AML-193 (cell line): ENCODE results near the gene APBA2.

ENCODE experiments used
- DNase-seq, 2 experiments: peaks; one replicate each; lab custom pipeline; 2025; lab: John Stamatoyannopoulos, UW

APBA2 gene

GRCh38 chr15:29119847-29120246, 234.1 kb downstream of the APBA2 start:
- no peak for DNase-seq

- DNase-seq, result no peak
These were observed 235.0 kb downstream of the APBA2 start for GRCh38 chr15:29120593-29121368.

GRCh38 chr15:29121369-29121656, 235.5 kb downstream of the APBA2 start:
- no peak for DNase-seq

- no peak for DNase-seq
These were observed 236.1 kb downstream of the APBA2 start for GRCh38 chr15:29121907-29122306.

- DNase-seq, result no peak
These were observed 236.7 kb downstream of the APBA2 start for GRCh38 chr15:29122506-29122905.

GRCh38 chr15:29123171-29123570, 237.4 kb downstream of the APBA2 start:
- DNase-seq, result no peak

- no peak for DNase-seq
These were observed 238.2 kb downstream of the APBA2 start for GRCh38 chr15:29123991-29124390.

GRCh38 chr15:29124581-29125381, 239.0 kb downstream of the APBA2 start:
- no peak for DNase-seq

GRCh38 chr15:29125382-29126207, 239.8 kb downstream of the APBA2 start:
- DNase-seq, result no peak

- no peak for DNase-seq
These were observed 240.4 kb downstream of the APBA2 start for GRCh38 chr15:29126208-29126536.

GRCh38 chr15:29126821-29127461, 241.2 kb downstream of the APBA2 start:
- DNase-seq, result no peak

- DNase-seq, result no peak
These were observed 242.0 kb downstream of the APBA2 start for GRCh38 chr15:29127506-29128430.

GRCh38 chr15:29128671-29129070, 242.9 kb downstream of the APBA2 start:
- DNase-seq, result no peak

- DNase-seq, result no peak
These were observed 243.4 kb downstream of the APBA2 start for GRCh38 chr15:29129221-29129620.

- no peak for DNase-seq
These were observed 244.2 kb downstream of the APBA2 start for GRCh38 chr15:29129926-29130325.

GRCh38 chr15:29130476-29130875, 244.7 kb downstream of the APBA2 start:
- no peak for DNase-seq

- DNase-seq, result no peak
These were observed 245.4 kb downstream of the APBA2 start for GRCh38 chr15:29130951-29131839.

- DNase-seq, result no peak
These were observed 246.2 kb downstream of the APBA2 start for GRCh38 chr15:29131840-29132420.

- DNase-seq, result no peak
These were observed 247.0 kb downstream of the APBA2 start for GRCh38 chr15:29132735-29133181.

- no peak for DNase-seq
These were observed 247.5 kb downstream of the APBA2 start for GRCh38 chr15:29133321-29133720.
